Measurements from ENCODE around the gene SYT17.

SYT17 gene

DNA sequence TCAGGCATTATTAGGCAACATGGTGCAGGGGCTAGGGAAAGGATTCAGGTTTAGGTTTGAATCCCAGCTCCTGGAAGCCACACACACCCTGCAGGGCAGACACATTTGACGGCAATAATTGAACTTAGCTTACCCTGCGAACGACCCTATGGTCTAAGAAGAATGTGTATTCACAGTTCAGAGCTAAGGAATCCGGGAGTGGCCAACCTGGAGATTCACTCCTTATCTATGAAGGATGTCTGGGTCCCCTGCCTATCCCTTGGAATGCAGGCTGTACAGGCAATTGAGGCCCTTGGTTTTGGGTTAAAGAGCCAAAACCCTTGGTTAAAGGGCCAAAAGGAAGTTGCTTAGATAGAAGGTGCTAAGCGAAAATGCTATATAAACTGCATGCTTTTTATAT, 2.9 kb upstream of the SYT17 start:
- H3K9ac ChIP-seq (ENCODE audit: low read depth, low read length) = no peak overlapping the region
- peaks cover 22% of the 10 kb centered on the region for H3K27me3 ChIP-seq (ENCODE audit: control insufficient read depth, insufficient read depth, low read length)
- no peak overlapping the region for H3K4me3 ChIP-seq (ENCODE audit: low read length)
- no peaks in the 10 kb centered on the region for H3K36me3 ChIP-seq (ENCODE audit: insufficient read depth, low read length)
- H3K4me2 ChIP-seq (ENCODE audit: low read length) = no peak overlapping the region
- H3K9me3 ChIP-seq (replicated peaks; ENCODE audit: low read length) = no peaks in the 10 kb centered on the region
- H3K4me1 ChIP-seq (ENCODE audit: control insufficient read depth, insufficient read depth, low read length) = peaks cover 12% of the 10 kb centered on the region

DNA sequence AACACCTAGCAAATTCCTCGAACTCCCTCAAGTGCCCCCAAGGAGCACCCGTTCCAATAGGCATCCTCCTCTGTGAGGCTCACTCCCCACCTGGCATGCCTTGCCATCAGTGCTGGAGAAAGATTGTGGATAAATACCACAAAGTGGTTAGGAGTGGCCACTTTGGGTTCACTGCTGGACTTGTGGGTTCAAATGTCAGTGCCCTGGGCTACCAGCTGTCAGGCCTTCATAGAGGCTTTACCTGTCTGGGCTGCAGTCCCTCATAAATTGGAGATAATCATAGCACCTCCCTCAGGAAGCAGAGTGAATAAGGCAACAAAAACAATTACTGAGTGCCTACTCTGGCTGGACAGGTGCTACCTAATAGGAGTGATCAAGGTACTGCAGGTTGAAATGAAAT, 1.5 kb upstream of the SYT17 start:
- Histone ChIP-seq H3K4me2 (ENCODE audit: low read length) (no peak overlapping the region), H3K36me3 (ENCODE audit: insufficient read depth, low read length) (no peaks in the 10 kb centered on the region), H3K27me3 (ENCODE audit: control insufficient read depth, insufficient read depth, low read length) (peaks cover 32% of the 10 kb centered on the region), H3K4me3 (ENCODE audit: low read length) (no peak overlapping the region), H3K4me1 (ENCODE audit: control insufficient read depth, insufficient read depth, low read length) (peaks cover 12% of the 10 kb centered on the region), H3K9ac (ENCODE audit: low read depth, low read length) (no peak overlapping the region), H3K9me3 (replicated peaks; ENCODE audit: low read length) (no peaks in the 10 kb centered on the region)

DNA sequence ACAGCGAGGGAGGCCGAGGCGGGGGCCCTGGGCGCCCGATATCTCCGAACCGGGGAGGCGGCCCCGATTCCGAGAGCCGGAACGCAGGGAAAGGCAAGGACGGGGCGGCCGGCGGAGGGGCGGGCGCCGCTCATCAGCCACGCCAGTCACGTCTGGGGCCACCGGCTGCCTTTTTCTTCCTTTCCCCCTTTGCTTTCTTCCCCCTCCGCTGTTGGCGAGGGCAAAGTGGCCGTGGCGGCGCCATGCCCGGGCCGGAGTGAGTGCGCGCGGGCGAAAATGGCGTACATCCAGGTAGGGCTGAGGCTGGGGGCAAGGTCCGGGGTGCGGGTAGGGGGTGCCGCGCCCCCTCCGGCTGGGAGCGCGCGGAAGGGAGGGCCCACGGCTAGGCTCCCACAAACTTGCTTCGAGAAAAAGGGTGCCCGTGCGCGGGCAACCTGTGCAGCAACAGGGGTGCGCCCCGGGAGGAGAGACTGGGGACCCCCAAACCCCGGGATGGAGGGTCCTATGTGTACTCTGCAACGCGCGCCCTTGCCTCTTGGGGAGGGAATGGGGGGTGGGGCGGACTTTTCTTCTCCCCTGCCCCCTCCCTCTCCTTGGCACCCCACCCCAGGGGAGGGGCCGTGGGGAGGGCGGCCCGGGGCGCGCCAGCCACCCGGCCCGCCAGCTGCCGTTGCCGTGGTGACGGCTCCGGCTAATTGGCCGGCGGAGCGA, 486 bp downstream of the SYT17 start:
- Histone ChIP-seq H3K4me3 (ENCODE audit: low read length) (peak overlapping the region; percentile 45), H3K27me3 (ENCODE audit: control insufficient read depth, insufficient read depth, low read length) (peaks cover 47% of the 10 kb centered on the region), H3K36me3 (ENCODE audit: insufficient read depth, low read length) (no peaks in the 10 kb centered on the region), H3K4me2 (ENCODE audit: low read length) (peak overlapping the region; percentile 59), H3K9me3 (replicated peaks; ENCODE audit: low read length) (no peaks in the 10 kb centered on the region), H3K9ac (ENCODE audit: low read depth, low read length) (no peak overlapping the region), H3K4me1 (ENCODE audit: control insufficient read depth, insufficient read depth, low read length) (peaks cover 12% of the 10 kb centered on the region)

DNA sequence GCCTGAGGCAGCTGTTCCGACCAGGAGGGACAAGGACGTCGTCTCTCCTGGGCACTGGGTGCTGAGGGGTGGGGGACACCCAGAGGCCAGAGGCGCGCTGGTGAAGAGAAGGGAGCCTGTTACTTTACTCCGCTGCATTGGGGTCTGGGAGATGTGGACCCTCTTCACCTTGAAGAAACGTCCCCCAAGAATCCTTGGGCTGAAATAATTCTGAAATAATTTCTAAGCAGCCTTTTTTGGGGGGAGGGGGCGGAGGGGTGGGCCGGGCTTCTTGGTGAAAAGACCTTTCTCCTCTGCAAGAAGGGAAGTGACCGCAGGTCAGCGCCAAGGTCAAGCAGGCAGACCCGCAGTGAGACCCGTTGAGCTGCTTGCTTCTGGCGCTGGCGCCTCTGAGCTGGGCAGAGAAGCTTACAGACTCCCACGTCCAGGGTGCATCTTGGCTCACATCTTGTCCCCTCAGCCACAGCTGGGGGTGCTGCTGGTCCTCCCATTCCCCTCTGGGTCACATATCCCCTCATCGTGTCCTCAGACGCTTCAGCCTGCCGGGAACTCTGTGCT, 1.1 kb downstream of the SYT17 start:
- Histone ChIP-seq H3K4me2 (ENCODE audit: low read length) (no peak overlapping the region), H3K9ac (ENCODE audit: low read depth, low read length) (no peak overlapping the region), H3K4me3 (ENCODE audit: low read length) (no peak overlapping the region), H3K9me3 (replicated peaks; ENCODE audit: low read length) (no peaks in the 10 kb centered on the region), H3K4me1 (ENCODE audit: control insufficient read depth, insufficient read depth, low read length) (peaks cover 12% of the 10 kb centered on the region), H3K27me3 (ENCODE audit: control insufficient read depth, insufficient read depth, low read length) (peaks cover 52% of the 10 kb centered on the region), H3K36me3 (ENCODE audit: insufficient read depth, low read length) (no peaks in the 10 kb centered on the region)

DNA sequence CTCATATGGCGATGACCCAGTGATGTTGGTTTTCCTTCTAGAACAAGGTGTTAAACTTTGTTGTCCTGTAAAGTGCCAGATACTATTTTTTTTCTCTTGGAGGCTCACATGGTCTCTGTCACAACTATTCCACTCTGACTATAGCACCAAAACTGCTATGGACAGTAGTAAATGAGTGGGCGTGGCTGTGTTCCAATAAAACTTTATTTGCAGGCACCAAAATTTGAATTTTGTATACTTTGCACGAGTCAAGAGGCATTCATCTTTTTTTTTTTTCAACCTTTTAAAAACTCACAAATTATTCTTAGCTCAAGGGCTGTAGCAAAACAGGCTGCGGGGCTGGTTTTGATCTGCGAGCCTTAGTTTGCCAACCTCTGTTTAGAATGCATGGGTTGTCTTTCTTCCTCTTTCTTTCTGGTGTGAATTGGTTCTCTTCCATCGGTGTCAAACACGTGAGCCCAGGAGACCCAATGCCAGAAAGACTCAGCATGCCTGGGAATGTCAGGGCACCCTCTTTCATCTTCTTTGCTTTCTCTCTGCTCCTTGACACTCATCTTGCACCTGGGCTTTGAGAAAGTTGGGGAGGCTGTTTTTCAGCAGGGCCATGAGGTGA, 2.1 kb downstream of the SYT17 start:
- Histone ChIP-seq H3K9ac (ENCODE audit: low read depth, low read length) (no peak overlapping the region), H3K36me3 (ENCODE audit: insufficient read depth, low read length) (no peaks in the 10 kb centered on the region), H3K4me1 (ENCODE audit: control insufficient read depth, insufficient read depth, low read length) (peaks cover 12% of the 10 kb centered on the region), H3K27me3 (ENCODE audit: control insufficient read depth, insufficient read depth, low read length) (peaks cover 55% of the 10 kb centered on the region), H3K4me3 (ENCODE audit: low read length) (no peak overlapping the region), H3K9me3 (replicated peaks; ENCODE audit: low read length) (no peaks in the 10 kb centered on the region), H3K4me2 (ENCODE audit: low read length) (no peak overlapping the region)

DNA sequence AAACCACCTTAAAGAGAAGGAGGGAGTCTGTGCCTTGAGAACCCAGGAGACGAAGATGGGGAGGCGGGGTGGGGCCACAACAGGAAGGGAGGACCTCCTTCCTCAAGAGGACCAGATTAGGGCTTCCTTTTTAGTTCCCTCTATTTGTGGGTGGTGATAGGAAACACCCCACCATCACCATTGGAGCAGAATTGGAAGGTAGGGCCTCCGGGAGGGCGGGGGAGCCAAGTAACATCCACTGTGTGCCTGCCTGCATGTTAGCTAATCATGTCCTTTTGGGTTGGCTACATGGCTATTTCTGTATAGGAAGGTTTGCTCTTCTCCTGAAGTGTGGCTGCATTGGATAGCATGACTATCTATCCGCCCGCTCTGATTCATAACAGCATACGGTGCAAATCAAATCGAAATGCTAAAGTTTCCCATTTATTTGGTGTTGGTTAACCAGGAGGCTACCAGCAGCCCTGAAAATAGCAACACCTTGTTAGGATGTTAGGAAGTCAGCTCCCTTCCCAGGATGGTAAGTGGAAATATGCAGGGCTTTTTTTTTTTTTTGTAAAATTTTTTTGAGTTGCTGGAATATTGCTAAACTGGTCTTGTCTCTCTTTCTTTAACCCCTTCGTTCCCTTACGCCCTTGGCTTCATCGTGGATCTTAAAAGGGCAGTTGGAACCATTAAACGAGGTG, 4.2 kb downstream of the SYT17 start:
- no peak overlapping the region for H3K4me2 ChIP-seq (ENCODE audit: low read length)
- no peaks in the 10 kb centered on the region for H3K9me3 ChIP-seq (replicated peaks; ENCODE audit: low read length)
- H3K4me1 ChIP-seq (ENCODE audit: control insufficient read depth, insufficient read depth, low read length) = peaks cover 12% of the 10 kb centered on the region
- H3K4me3 ChIP-seq (ENCODE audit: low read length) = no peak overlapping the region
- H3K9ac ChIP-seq (ENCODE audit: low read depth, low read length) = no peak overlapping the region
- H3K36me3 ChIP-seq (ENCODE audit: insufficient read depth, low read length) = no peaks in the 10 kb centered on the region
- H3K27me3 ChIP-seq (ENCODE audit: control insufficient read depth, insufficient read depth, low read length) = peaks cover 69% of the 10 kb centered on the region

DNA sequence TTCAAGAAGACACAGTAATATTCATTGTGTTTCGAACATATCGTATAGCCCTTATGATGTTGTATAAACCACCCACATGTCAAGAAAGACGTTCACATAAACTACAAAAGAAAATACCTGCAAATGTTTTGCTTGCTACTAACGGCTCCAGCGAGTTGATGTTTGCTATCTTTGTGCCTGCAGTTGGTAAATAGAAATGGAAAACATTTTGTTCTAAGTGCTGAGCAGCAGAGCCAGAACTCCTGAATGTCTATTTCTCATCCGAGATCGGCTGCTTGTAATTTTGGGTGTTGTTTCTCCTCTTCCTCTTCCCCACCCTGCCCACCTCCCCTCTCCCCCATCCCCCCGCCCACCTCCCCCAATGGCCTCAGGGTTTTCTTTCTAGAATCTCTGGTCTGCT, 5.0 kb downstream of the SYT17 start:
- H3K4me2 ChIP-seq (ENCODE audit: low read length) = no peak overlapping the region
- H3K4me3 ChIP-seq (ENCODE audit: low read length) = no peak overlapping the region
- no peak overlapping the region for H3K9ac ChIP-seq (ENCODE audit: low read depth, low read length)
- peaks cover 6% of the 10 kb centered on the region for H3K4me1 ChIP-seq (ENCODE audit: control insufficient read depth, insufficient read depth, low read length)
- no peaks in the 10 kb centered on the region for H3K9me3 ChIP-seq (replicated peaks; ENCODE audit: low read length)
- no peaks in the 10 kb centered on the region for H3K36me3 ChIP-seq (ENCODE audit: insufficient read depth, low read length)
- peaks cover 67% of the 10 kb centered on the region for H3K27me3 ChIP-seq (ENCODE audit: control insufficient read depth, insufficient read depth, low read length)

DNA sequence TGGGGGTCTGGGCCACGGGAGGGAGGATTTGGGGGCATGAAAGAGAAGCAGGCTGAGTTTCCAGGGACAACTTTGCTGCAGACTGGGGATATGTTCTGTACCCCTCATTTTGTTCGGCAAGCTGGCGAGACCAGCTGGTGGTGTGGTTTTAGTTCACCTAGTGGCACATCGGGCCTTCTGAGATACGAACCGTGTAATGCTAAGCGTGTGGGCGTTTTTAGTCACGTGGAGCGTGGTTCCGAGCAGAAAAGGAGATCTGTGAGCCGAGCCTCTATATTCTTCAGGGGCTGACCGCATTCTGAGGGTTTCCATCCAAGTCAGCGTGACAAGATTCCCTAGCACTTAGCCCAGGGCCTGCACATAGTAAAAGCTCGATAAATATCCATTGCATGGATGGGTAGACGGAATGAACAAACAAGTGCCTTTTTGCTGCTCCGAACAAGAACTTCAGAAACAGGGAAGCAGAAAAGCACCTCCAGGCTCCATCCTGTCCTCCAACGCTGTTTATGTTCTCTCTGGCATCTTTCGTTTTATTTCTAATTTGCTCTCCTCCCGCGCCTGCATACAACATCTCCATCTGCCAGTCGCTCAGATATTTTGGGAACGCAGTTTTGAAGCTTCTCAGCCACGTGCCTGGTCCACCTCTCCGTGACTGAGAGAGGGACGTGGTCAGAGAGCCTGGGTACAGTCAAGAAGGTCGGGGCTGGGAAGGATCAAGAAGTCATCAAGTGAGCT, 5.8 kb downstream of the SYT17 start:
- Histone ChIP-seq H3K4me1 (ENCODE audit: control insufficient read depth, insufficient read depth, low read length) (no peaks in the 10 kb centered on the region), H3K4me2 (ENCODE audit: low read length) (no peak overlapping the region), H3K9ac (ENCODE audit: low read depth, low read length) (no peak overlapping the region), H3K4me3 (ENCODE audit: low read length) (no peak overlapping the region), H3K36me3 (ENCODE audit: insufficient read depth, low read length) (no peaks in the 10 kb centered on the region), H3K27me3 (ENCODE audit: control insufficient read depth, insufficient read depth, low read length) (peaks cover 61% of the 10 kb centered on the region), H3K9me3 (replicated peaks; ENCODE audit: low read length) (no peaks in the 10 kb centered on the region)

DNA sequence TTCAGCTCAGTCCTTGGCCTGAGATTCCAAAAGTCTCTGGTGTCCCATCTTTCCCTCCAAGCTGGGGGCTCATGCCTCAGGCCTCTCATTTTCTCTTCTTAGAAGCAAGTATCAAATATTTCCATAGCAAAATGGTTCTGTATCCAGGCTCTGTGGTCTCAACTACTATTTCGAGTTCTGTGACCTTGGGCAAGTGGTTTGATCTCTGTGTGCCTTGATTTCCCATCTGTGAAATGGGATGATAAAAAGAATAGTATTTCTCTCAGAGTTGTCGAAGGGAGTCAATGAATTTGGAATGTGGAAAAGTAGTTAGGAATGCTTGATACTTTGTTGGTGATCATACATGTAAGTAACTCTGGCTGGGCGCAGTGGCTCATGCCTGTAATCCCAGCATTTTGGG, 6.4 kb downstream of the SYT17 start:
- no peaks in the 10 kb centered on the region for H3K9me3 ChIP-seq (replicated peaks; ENCODE audit: low read length)
- no peak overlapping the region for H3K9ac ChIP-seq (ENCODE audit: low read depth, low read length)
- no peaks in the 10 kb centered on the region for H3K4me1 ChIP-seq (ENCODE audit: control insufficient read depth, insufficient read depth, low read length)
- no peak overlapping the region for H3K4me2 ChIP-seq (ENCODE audit: low read length)
- no peak overlapping the region for H3K4me3 ChIP-seq (ENCODE audit: low read length)
- peaks cover 58% of the 10 kb centered on the region for H3K27me3 ChIP-seq (ENCODE audit: control insufficient read depth, insufficient read depth, low read length)
- no peaks in the 10 kb centered on the region for H3K36me3 ChIP-seq (ENCODE audit: insufficient read depth, low read length)

DNA sequence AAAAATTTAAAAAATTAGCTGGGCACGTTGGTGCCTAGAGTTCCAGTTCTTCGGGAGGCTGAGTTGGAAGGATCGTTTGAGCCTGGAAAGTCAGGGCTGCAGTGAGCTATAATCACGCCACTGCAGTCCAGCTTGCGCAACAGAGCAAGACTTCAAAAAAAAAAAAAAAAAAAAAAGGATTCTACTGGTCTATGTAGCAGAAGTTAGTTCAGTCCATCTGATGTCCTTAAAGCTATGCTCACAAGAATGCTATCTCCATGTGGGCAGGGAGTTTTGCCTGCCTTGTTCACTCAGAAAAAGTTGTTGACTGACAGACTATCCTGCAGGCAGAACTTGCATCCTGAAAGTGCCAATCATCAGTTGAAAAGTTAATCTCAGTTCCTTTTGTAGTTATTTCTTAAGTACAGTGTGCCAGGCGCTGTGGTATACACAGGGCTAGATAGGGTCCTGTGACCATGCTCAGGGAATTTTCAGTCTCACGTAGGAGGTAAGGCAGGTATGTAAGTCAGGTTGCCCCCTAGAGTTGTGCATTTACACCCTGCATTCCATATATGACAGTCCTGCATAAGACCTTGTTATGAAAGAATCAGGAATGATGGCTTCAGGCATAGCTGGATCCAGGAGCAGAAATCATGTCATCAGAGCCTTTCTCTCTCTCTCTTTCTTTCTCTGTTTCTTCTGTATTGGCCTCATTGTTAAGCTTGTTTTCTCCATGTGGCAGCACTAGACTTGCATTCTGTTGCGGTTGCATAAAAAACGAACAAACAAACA, 7.6 kb downstream of the SYT17 start:
- Histone ChIP-seq H3K27me3 (ENCODE audit: control insufficient read depth, insufficient read depth, low read length) (peaks cover 46% of the 10 kb centered on the region), H3K4me1 (ENCODE audit: control insufficient read depth, insufficient read depth, low read length) (no peaks in the 10 kb centered on the region), H3K9me3 (replicated peaks; ENCODE audit: low read length) (no peaks in the 10 kb centered on the region), H3K4me2 (ENCODE audit: low read length) (no peak overlapping the region), H3K9ac (ENCODE audit: low read depth, low read length) (no peak overlapping the region), H3K36me3 (ENCODE audit: insufficient read depth, low read length) (no peaks in the 10 kb centered on the region), H3K4me3 (ENCODE audit: low read length) (no peak overlapping the region)

All from skeletal muscle satellite cell (primary cell).